ENCODE results near the gene FCHSD2.

GRCh38 chr11:72812967-72813739 is 329.0 kb downstream of the FCHSD2 start:
- TF ChIP-seq CTCF (optimal IDR thresholded peaks at IDR 0.05 in 1 of 3, IDR thresholded peaks at IDR 0.05 in 1 of 3, conservative IDR thresholded peaks at IDR 0.05 in 1 of 3; ENCODE audit: extremely low read depth in 1 of 3, insufficient read depth in 2 of 3, low read length in 3 of 3) (peak; percentile 74 to 83 (median 76)), EZH2 (IDR thresholded peaks at IDR 0.05; ENCODE audit: low read length) (no peak)
